ENCODE measurements around the gene ADAM23. TPM values are rescaled to one million over a fixed set of nuclear protein-coding genes. Genes with fewer than 3 reads are reported as not detected.
A peak's percentile ranks its signal among the peaks of the same experiment; 100 is the strongest.

The ADAM23 gene
- total RNA-seq, 1 experiment from 2014 or later = not detected

- no peaks in the 10 kb centered on the region for H3K9me2 ChIP-seq (replicated peaks; ENCODE audit: insufficient read depth, low read length)
- no peak for DNase-seq
- H3K27me3 ChIP-seq (ENCODE audit: low read length) = no peaks in the 10 kb centered on the region
- no peaks in the 10 kb centered on the region for H3K4me1 ChIP-seq (ENCODE audit: low read length)
- H3K27ac ChIP-seq (ENCODE audit: low read length) = no peak overlapping the region
- no peak overlapping the region for H2AFZ ChIP-seq (ENCODE audit: low read length)
- H3K4me2 ChIP-seq (ENCODE audit: low read depth, low read length, poor library complexity, severe bottlenecking) = no peak overlapping the region
- no peaks in the 10 kb centered on the region for H4K20me1 ChIP-seq (ENCODE audit: insufficient read depth, low read depth, low read length)
- H3K79me2 ChIP-seq (ENCODE audit: low read length) = no peaks in the 10 kb centered on the region
- H3K9me3 ChIP-seq (ENCODE audit: low read length) = no peaks in the 10 kb centered on the region
- H3K4me3 ChIP-seq (ENCODE audit: low read length) = no peak overlapping the region
- no peaks in the 10 kb centered on the region for H3K36me3 ChIP-seq (ENCODE audit: insufficient read depth, low read length)
- H3K9ac ChIP-seq (ENCODE audit: low read length) = no peak overlapping the region
Observed at GRCh38 chr2:206488623-206489022, 45.3 kb downstream of the ADAM23 start.

DNA sequence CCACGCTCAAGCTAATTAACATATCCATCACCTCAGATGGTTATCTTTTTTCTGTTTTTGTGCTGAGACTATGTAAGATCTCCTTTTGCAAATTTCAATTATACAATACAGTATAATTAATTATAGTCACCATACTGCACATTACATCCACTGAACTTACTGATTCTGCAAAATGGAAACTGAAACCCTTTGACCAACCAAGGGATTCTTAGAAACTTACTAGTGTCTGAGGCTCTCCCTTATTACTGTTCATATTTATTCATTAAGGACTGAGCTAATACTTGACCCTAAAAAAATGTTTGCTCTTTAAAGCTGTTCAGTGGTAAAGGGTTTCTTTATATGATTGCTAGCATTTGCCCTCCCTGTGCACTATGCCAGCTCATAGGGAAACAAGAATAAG is 50.7 kb downstream of the ADAM23 start:
- Histone ChIP-seq H3K9me2 (replicated peaks; ENCODE audit: insufficient read depth, low read length) (no peaks in the 10 kb centered on the region), H4K20me1 (ENCODE audit: insufficient read depth, low read depth, low read length) (no peaks in the 10 kb centered on the region), H3K4me2 (ENCODE audit: low read depth, low read length, poor library complexity, severe bottlenecking) (no peak overlapping the region), H3K27ac (ENCODE audit: low read length) (no peak overlapping the region), H2AFZ (ENCODE audit: low read length) (no peak overlapping the region), H3K4me1 (ENCODE audit: low read length) (no peaks in the 10 kb centered on the region), H3K9me3 (ENCODE audit: low read length) (no peaks in the 10 kb centered on the region), H3K36me3 (ENCODE audit: insufficient read depth, low read length) (no peaks in the 10 kb centered on the region), H3K79me2 (ENCODE audit: low read length) (no peaks in the 10 kb centered on the region), H3K4me3 (ENCODE audit: low read length) (no peak overlapping the region), H3K9ac (ENCODE audit: low read length) (no peak overlapping the region), H3K27me3 (ENCODE audit: low read length) (no peaks in the 10 kb centered on the region)
- no peak for DNase-seq

DNA sequence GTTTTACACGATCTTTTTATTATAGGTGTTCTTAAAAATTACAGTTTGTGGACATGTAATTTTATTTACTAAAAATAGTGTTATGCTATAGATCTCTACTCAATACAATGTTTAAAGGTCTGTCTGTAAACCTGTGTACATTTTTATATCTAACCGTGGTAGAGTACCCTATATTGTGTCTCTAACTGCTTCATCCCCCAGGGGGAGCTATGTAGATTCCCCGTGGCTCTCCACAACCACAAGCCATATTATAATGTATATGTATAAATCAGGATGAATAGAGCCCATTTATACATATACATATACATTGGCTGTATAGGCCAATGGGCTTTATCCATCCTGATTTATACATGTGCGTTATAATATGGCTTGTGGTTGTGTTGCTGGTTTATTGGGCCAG is 59.4 kb downstream of the ADAM23 start:
- Histone ChIP-seq H3K9me3 (ENCODE audit: low read length) (no peaks in the 10 kb centered on the region), H2AFZ (ENCODE audit: low read length) (no peak overlapping the region), H3K9me2 (replicated peaks; ENCODE audit: insufficient read depth, low read length) (no peaks in the 10 kb centered on the region), H3K4me2 (ENCODE audit: low read depth, low read length, poor library complexity, severe bottlenecking) (no peak overlapping the region), H3K9ac (ENCODE audit: low read length) (no peak overlapping the region), H3K4me3 (ENCODE audit: low read length) (no peak overlapping the region), H3K4me1 (ENCODE audit: low read length) (no peaks in the 10 kb centered on the region), H3K27ac (ENCODE audit: low read length) (no peak overlapping the region), H3K79me2 (ENCODE audit: low read length) (no peaks in the 10 kb centered on the region), H4K20me1 (ENCODE audit: insufficient read depth, low read depth, low read length) (no peaks in the 10 kb centered on the region), H3K36me3 (ENCODE audit: insufficient read depth, low read length) (no peaks in the 10 kb centered on the region), H3K27me3 (ENCODE audit: low read length) (no peaks in the 10 kb centered on the region)
- peak; percentile 56 for DNase-seq

DNA sequence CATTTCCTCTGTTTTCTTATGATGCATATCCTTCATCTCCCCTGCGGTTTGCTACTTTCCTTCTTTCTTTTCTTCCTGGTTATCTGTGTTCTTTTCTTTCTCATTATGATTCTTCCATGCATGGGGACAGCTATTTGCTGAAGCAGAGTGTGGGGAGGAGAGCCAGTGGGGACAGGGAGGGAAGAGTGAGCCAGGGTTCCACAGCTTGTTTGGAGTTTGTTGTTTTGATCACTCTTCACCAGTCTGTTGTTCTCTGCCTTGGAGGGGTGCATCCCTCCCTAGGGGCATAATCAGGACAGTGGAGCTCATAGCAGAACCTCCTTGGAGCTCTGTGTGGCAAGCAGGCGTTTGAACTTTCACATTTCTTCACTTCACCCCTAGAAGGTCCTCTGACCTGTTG is 68.0 kb downstream of the ADAM23 start:
- H4K20me1 ChIP-seq (ENCODE audit: insufficient read depth, low read depth, low read length) = no peaks in the 10 kb centered on the region
- no peaks in the 10 kb centered on the region for H3K9me3 ChIP-seq (ENCODE audit: low read length)
- no peaks in the 10 kb centered on the region for H3K36me3 ChIP-seq (ENCODE audit: insufficient read depth, low read length)
- no peaks in the 10 kb centered on the region for H3K4me1 ChIP-seq (ENCODE audit: low read length)
- no peak overlapping the region for H3K4me3 ChIP-seq (ENCODE audit: low read length)
- H3K27me3 ChIP-seq (ENCODE audit: low read length) = no peaks in the 10 kb centered on the region
- no peak overlapping the region for H3K27ac ChIP-seq (ENCODE audit: low read length)
- H3K79me2 ChIP-seq (ENCODE audit: low read length) = no peaks in the 10 kb centered on the region
- no peaks in the 10 kb centered on the region for H3K9me2 ChIP-seq (replicated peaks; ENCODE audit: insufficient read depth, low read length)
- H3K4me2 ChIP-seq (ENCODE audit: low read depth, low read length, poor library complexity, severe bottlenecking) = no peak overlapping the region
- DNase-seq = no peak
- no peak overlapping the region for H2AFZ ChIP-seq (ENCODE audit: low read length)
- H3K9ac ChIP-seq (ENCODE audit: low read length) = no peak overlapping the region

GRCh38 chr2:206512999-206513398 is 69.7 kb downstream of the ADAM23 start:
- no peak overlapping the region for H3K27ac ChIP-seq (ENCODE audit: low read length)
- H3K4me3 ChIP-seq (ENCODE audit: low read length) = no peak overlapping the region
- H3K9ac ChIP-seq (ENCODE audit: low read length) = no peak overlapping the region
- H2AFZ ChIP-seq (ENCODE audit: low read length) = no peak overlapping the region
- H3K4me2 ChIP-seq (ENCODE audit: low read depth, low read length, poor library complexity, severe bottlenecking) = no peak overlapping the region
- no peak for DNase-seq
- no peaks in the 10 kb centered on the region for H3K9me3 ChIP-seq (ENCODE audit: low read length)
- H3K9me2 ChIP-seq (replicated peaks; ENCODE audit: insufficient read depth, low read length) = no peaks in the 10 kb centered on the region
- H3K4me1 ChIP-seq (ENCODE audit: low read length) = no peaks in the 10 kb centered on the region
- no peaks in the 10 kb centered on the region for H4K20me1 ChIP-seq (ENCODE audit: insufficient read depth, low read depth, low read length)
- no peaks in the 10 kb centered on the region for H3K27me3 ChIP-seq (ENCODE audit: low read length)
- H3K36me3 ChIP-seq (ENCODE audit: insufficient read depth, low read length) = no peaks in the 10 kb centered on the region
- no peaks in the 10 kb centered on the region for H3K79me2 ChIP-seq (ENCODE audit: low read length)

- H2AFZ ChIP-seq (ENCODE audit: low read length) = no peak overlapping the region
- H3K4me2 ChIP-seq (ENCODE audit: low read depth, low read length, poor library complexity, severe bottlenecking) = no peak overlapping the region
- H3K4me3 ChIP-seq (ENCODE audit: low read length) = no peak overlapping the region
- H3K9ac ChIP-seq (ENCODE audit: low read length) = no peak overlapping the region
- no peak overlapping the region for H3K27ac ChIP-seq (ENCODE audit: low read length)
- no peaks in the 10 kb centered on the region for H3K36me3 ChIP-seq (ENCODE audit: insufficient read depth, low read length)
- H3K9me3 ChIP-seq (ENCODE audit: low read length) = no peaks in the 10 kb centered on the region
- no peaks in the 10 kb centered on the region for H3K79me2 ChIP-seq (ENCODE audit: low read length)
- H4K20me1 ChIP-seq (ENCODE audit: insufficient read depth, low read depth, low read length) = no peaks in the 10 kb centered on the region
- no peaks in the 10 kb centered on the region for H3K9me2 ChIP-seq (replicated peaks; ENCODE audit: insufficient read depth, low read length)
- H3K4me1 ChIP-seq (ENCODE audit: low read length) = no peaks in the 10 kb centered on the region
- DNase-seq = no peak
- no peaks in the 10 kb centered on the region for H3K27me3 ChIP-seq (ENCODE audit: low read length)
Observed at GRCh38 chr2:206515580-206515979, 72.2 kb downstream of the ADAM23 start.

DNA sequence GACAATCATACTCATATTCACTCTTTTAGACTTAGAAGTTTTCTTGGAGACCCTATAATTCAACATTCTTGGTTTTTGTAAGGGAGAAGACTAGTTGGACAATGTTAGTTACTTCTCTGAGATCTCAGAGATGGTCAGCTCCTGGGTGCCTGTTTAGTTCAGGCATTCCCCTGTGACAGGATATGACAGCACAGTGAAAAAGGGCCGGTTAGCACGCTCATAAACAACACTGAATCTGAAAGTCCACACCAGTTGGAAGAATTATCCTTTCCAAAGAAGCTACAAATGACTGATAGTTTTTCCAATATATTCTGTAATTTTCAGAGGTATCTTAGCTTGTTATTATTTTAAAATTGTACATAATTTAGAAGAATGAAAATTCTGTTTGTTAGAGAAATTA is 75.7 kb downstream of the ADAM23 start:
- H3K27ac ChIP-seq (ENCODE audit: low read length) = no peak overlapping the region
- H4K20me1 ChIP-seq (ENCODE audit: insufficient read depth, low read depth, low read length) = no peaks in the 10 kb centered on the region
- no peak overlapping the region for H3K4me3 ChIP-seq (ENCODE audit: low read length)
- DNase-seq = no peak
- no peaks in the 10 kb centered on the region for H3K79me2 ChIP-seq (ENCODE audit: low read length)
- H3K4me1 ChIP-seq (ENCODE audit: low read length) = no peaks in the 10 kb centered on the region
- H3K9ac ChIP-seq (ENCODE audit: low read length) = no peak overlapping the region
- no peaks in the 10 kb centered on the region for H3K36me3 ChIP-seq (ENCODE audit: insufficient read depth, low read length)
- H3K9me3 ChIP-seq (ENCODE audit: low read length) = no peaks in the 10 kb centered on the region
- no peaks in the 10 kb centered on the region for H3K9me2 ChIP-seq (replicated peaks; ENCODE audit: insufficient read depth, low read length)
- H3K4me2 ChIP-seq (ENCODE audit: low read depth, low read length, poor library complexity, severe bottlenecking) = no peak overlapping the region
- no peak overlapping the region for H2AFZ ChIP-seq (ENCODE audit: low read length)
- no peaks in the 10 kb centered on the region for H3K27me3 ChIP-seq (ENCODE audit: low read length)

- H3K27ac ChIP-seq (ENCODE audit: low read length) = no peak overlapping the region
- H3K4me1 ChIP-seq (ENCODE audit: low read length) = no peaks in the 10 kb centered on the region
- no peaks in the 10 kb centered on the region for H3K79me2 ChIP-seq (ENCODE audit: low read length)
- no peak overlapping the region for H2AFZ ChIP-seq (ENCODE audit: low read length)
- no peak overlapping the region for H3K9ac ChIP-seq (ENCODE audit: low read length)
- H3K9me3 ChIP-seq (ENCODE audit: low read length) = no peaks in the 10 kb centered on the region
- no peak overlapping the region for H3K4me2 ChIP-seq (ENCODE audit: low read depth, low read length, poor library complexity, severe bottlenecking)
- H3K4me3 ChIP-seq (ENCODE audit: low read length) = no peak overlapping the region
- H4K20me1 ChIP-seq (ENCODE audit: insufficient read depth, low read depth, low read length) = no peaks in the 10 kb centered on the region
- no peaks in the 10 kb centered on the region for H3K36me3 ChIP-seq (ENCODE audit: insufficient read depth, low read length)
- H3K9me2 ChIP-seq (replicated peaks; ENCODE audit: insufficient read depth, low read length) = no peaks in the 10 kb centered on the region
- DNase-seq = no peak
- H3K27me3 ChIP-seq (ENCODE audit: low read length) = no peaks in the 10 kb centered on the region
Observed at GRCh38 chr2:206520450-206520849, 77.1 kb downstream of the ADAM23 start.

DNA sequence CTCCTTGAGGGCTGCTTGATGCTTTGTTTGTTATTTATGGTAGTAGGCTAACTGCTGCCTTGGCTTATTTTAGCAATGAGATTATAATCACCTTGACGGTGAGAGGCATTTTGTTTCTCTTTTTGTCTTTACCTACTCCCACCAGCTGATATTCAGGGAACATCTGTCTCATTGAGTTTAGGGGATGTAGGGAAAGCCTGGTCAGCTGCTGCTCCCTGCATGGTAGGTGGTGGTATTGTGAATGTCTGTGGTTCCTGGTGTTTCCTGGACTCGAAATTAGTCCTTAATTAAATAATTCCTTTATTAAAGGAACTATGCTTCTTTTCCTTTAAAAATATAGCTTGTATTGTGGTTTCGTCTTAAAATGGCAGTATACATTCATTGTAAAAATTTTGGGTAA is 77.8 kb downstream of the ADAM23 start:
- Histone ChIP-seq H4K20me1 (ENCODE audit: insufficient read depth, low read depth, low read length) (no peaks in the 10 kb centered on the region), H3K79me2 (ENCODE audit: low read length) (no peaks in the 10 kb centered on the region), H3K4me1 (ENCODE audit: low read length) (no peaks in the 10 kb centered on the region), H3K9ac (ENCODE audit: low read length) (no peak overlapping the region), H3K36me3 (ENCODE audit: insufficient read depth, low read length) (no peaks in the 10 kb centered on the region), H3K4me2 (ENCODE audit: low read depth, low read length, poor library complexity, severe bottlenecking) (no peak overlapping the region), H3K9me3 (ENCODE audit: low read length) (no peaks in the 10 kb centered on the region), H2AFZ (ENCODE audit: low read length) (no peak overlapping the region), H3K4me3 (ENCODE audit: low read length) (no peak overlapping the region), H3K27me3 (ENCODE audit: low read length) (no peaks in the 10 kb centered on the region), H3K27ac (ENCODE audit: low read length) (no peak overlapping the region), H3K9me2 (replicated peaks; ENCODE audit: insufficient read depth, low read length) (no peaks in the 10 kb centered on the region)
- no peak for DNase-seq
